Stomach (tissue), 9 donors: ENCODE data around the gene ELANE. TPM values are rescaled to one million over a fixed set of nuclear protein-coding genes. Genes with fewer than 3 reads are reported as not detected.

Experiments used
- DNase-seq, 2 donors: peaks; one replicate each; pipeline versions ENCODE4 v3.0.0 to v3.0.0-alpha.2; 2013 to 2019
- H3K27ac ChIP-seq, 5 donors: fragments of 200-600 bp in 4 of 5; sonication (generic) in 4 of 5; one replicate each; pipeline ENCODE4 v1.5.1; 2013 to 2019; ENCODE audit warnings: mild to moderate bottlenecking in 1 of 5, moderate library complexity in 1 of 5
- H3K27me3 ChIP-seq, 3 donors: fragments of 200-600 bp; sonication (generic); one replicate each; pipeline ENCODE4 v1.5.1; 2017 to 2019; ENCODE audit warnings: mixed run types in 1 of 3
- H3K36me3 ChIP-seq, 4 donors: fragments of 200-600 bp; sonication (generic); 1 replicate in 3 of 4; 2 replicates in 1 of 4; pipeline ENCODE4 v1.5.1; 2016 to 2019
- H3K4me1 ChIP-seq, 4 donors: fragments of 200-600 bp; sonication (generic); one replicate each; pipeline ENCODE4 v1.5.1; 2016 to 2019
- H3K4me3 ChIP-seq, 4 donors: fragments of 200-600 bp; sonication (generic) in 3 of 4; one replicate each; pipeline ENCODE4 v1.5.1; 2016 to 2019; ENCODE audit warnings: mild to moderate bottlenecking in 1 of 4
- H3K9me3 ChIP-seq, 4 donors: fragments of 200-600 bp; sonication (generic); one replicate each; pipeline ENCODE4 v1.5.1; 2016 to 2019
- CTCF ChIP-seq, 7 experiments: fragments of 450-650 bp in 4 of 7; fragments of 200-600 bp in 3 of 7; sonication (generic) in 3 of 7; IDR thresholded peaks; one replicate each; pipeline ENCODE4 v1.5.1; 2016 to 2019; ENCODE audit warnings: antibody characterized with exemption in 7 of 7, control low read depth in 2 of 7, mild to moderate bottlenecking in 1 of 7
- EP300 ChIP-seq: sonication (generic); formaldehyde crosslinking; IDR thresholded peaks from one replicate; pipeline ENCODE4 v1.6.1; 2017; ENCODE audit warnings: antibody characterized with exemption
- POLR2A ChIP-seq, 4 donors: fragments of 450-650 bp; IDR thresholded peaks; one replicate each; pipeline ENCODE4 v1.6.1; 2016; ENCODE audit warnings: antibody characterized with exemption in 4 of 4, control low read depth in 2 of 4, mild to moderate bottlenecking in 1 of 4, moderate library complexity in 1 of 4
- POLR2AphosphoS5 ChIP-seq, 3 donors: sonication (generic); formaldehyde crosslinking; IDR thresholded peaks; one replicate each; pipeline ENCODE4 v1.6.1; 2016; ENCODE audit warnings: antibody characterized with exemption in 3 of 3
- WGBS, 5 donors: extraction: QIAGEN DNeasy Blood & Tissue Kit in 3 of 5; methylation state at CpG; one replicate each; pipeline versions ENCODE4 v1.1.5 to v1.1.7; 2013 to 2018; 5-methylcytosine and 5-hydroxymethylcytosine counted together
- intact Hi-C: fragments of 100-400 bp; cut with DNase I; formaldehyde crosslinking; loops from one replicate; pipeline ENCODE4 v1.15.1; 2023; ENCODE audit warnings: low total_unique reads
- polyA plus RNA-seq, 3 donors: library from polyadenylated mRNA; stranded (reverse); fragments of 200-250 nt; gene quantifications; one replicate each; pipeline ENCODE4 v1.2.3, GENCODE V29; 2013
- total RNA-seq, 5 donors: library from RNA; depleted of rRNA; stranded (reverse); fragments of >200 nt; gene quantifications; one replicate each; pipeline versions ENCODE4 v1.1.0 to v1.2.3, GENCODE V29; 2014 to 2016
- donor health status: healthy with polysubstance abuse.
- donor health status: Bipolar disorder and iron deficiency.
- donor health status: healthy.

ELANE gene
- total and polyA plus RNA-seq, 8 donors: 1.1 to 10.5 (median 3.2) TPM; not detected in 4

GRCh38 chr19:887072-887471 is 35.0 kb downstream of the ELANE start:
- peaks cover 3 to 16% (median 12%) of the 10 kb centered on the region in 4 donors for H3K4me1 ChIP-seq
- no peaks in the 10 kb centered on the region for H3K27me3 ChIP-seq
- H3K36me3 ChIP-seq: peaks cover 44 to 90% (median 89%) of the 10 kb centered on the region in 4 donors
- peak in 1 of 2 donors; percentile 55 for DNase-seq
- H3K4me3 ChIP-seq: no peak overlapping the region
- no peaks in the 10 kb centered on the region for H3K9me3 ChIP-seq
- whole genome bisulfite sequencing, 5 donors: 83 to 88% (median 86%) methylated on average over 16 of the region's 16 CpGs
- no peak overlapping the region for H3K27ac ChIP-seq
- intact Hi-C loops: no loop called here
- TF ChIP-seq POLR2A (IDR thresholded peaks at IDR 0.05): no peak
- no peak for TF ChIP-seq EP300
- no peak for TF ChIP-seq CTCF (IDR thresholded peaks at IDR 0.05)
- no peak for TF ChIP-seq POLR2AphosphoS5 (IDR thresholded peaks at IDR 0.05)

GRCh38 chr19:887599-887998 is 35.5 kb downstream of the ELANE start:
- H3K27ac ChIP-seq: no peak overlapping the region
- no peak for DNase-seq
- peaks cover 39 to 85% (median 84%) of the 10 kb centered on the region in 4 donors for H3K36me3 ChIP-seq
- WGBS, 5 donors: 94 to 96% (median 95%) methylated on average over 10 of the region's 10 CpGs
- H3K9me3 ChIP-seq: no peaks in the 10 kb centered on the region
- H3K4me1 ChIP-seq: peaks cover 5 to 19% (median 15%) of the 10 kb centered on the region in 4 donors
- intact Hi-C loops: no loop called here
- no peak for TF ChIP-seq POLR2AphosphoS5 (IDR thresholded peaks at IDR 0.05)
- TF ChIP-seq EP300: no peak
- TF ChIP-seq CTCF (IDR thresholded peaks at IDR 0.05): no peak
- TF ChIP-seq POLR2A (IDR thresholded peaks at IDR 0.05): no peak
- H3K27me3 ChIP-seq: no peaks in the 10 kb centered on the region
- H3K4me3 ChIP-seq: no peak overlapping the region

GRCh38 chr19:888581-889385 is 36.7 kb downstream of the ELANE start:
- no peak for TF ChIP-seq EP300
- no peak for TF ChIP-seq POLR2AphosphoS5 (IDR thresholded peaks at IDR 0.05)
- TF ChIP-seq CTCF (IDR thresholded peaks at IDR 0.05): no peak
- TF ChIP-seq POLR2A (IDR thresholded peaks at IDR 0.05): no peak
- intact Hi-C loops: no loop called here
- Histone ChIP-seq H3K4me1 (peaks cover 5 to 24% (median 15%) of the 10 kb centered on the region in 4 donors), H3K36me3 (peaks cover 31 to 73% (median 72%) of the 10 kb centered on the region in 4 donors), H3K4me3 (no peak overlapping the region), H3K27me3 (no peaks in the 10 kb centered on the region), H3K27ac (no peak overlapping the region), H3K9me3 (no peaks in the 10 kb centered on the region)
- WGBS, 5 donors: 86 to 91% (median 89%) methylated on average over 24 to 30 of the region's 30 CpGs
- no peak for DNase-seq

GRCh38 chr19:889662-890295 is 37.7 kb downstream of the ELANE start:
- no peak for DNase-seq
- WGBS, 5 donors: 91 to 94% (median 93%) methylated on average over 11 to 26 of the region's 26 CpGs
- Histone ChIP-seq H3K9me3 (no peaks in the 10 kb centered on the region), H3K36me3 (peaks cover 22 to 63% (median 62%) of the 10 kb centered on the region in 4 donors), H3K4me3 (no peak overlapping the region), H3K27me3 (no peaks in the 10 kb centered on the region), H3K4me1 (peaks cover 5 to 31% (median 15%) of the 10 kb centered on the region in 4 donors), H3K27ac (no peak overlapping the region)
- TF ChIP-seq EP300 (no peak), POLR2A (IDR thresholded peaks at IDR 0.05) (no peak), POLR2AphosphoS5 (IDR thresholded peaks at IDR 0.05) (no peak), CTCF (IDR thresholded peaks at IDR 0.05) (no peak)
- intact Hi-C loops: no loop called here
